Measurements from ENCODE around the gene LOXHD1.

The LOXHD1 gene

GRCh38 chr18:46459789-46460455 lies 197.1 kb downstream of the LOXHD1 start:
- DNase-seq (ENCODE audit: low read depth in 3 of 3, low spot score in 1 of 3), result no peak

- no peak for DNase-seq (ENCODE audit: low read depth in 3 of 3, low spot score in 1 of 3)
Observed at GRCh38 chr18:46458472-46458871, 198.5 kb downstream of the LOXHD1 start.

- no peak for DNase-seq (ENCODE audit: low read depth in 3 of 3, low spot score in 1 of 3)
Observed at GRCh38 chr18:46456691-46457090, 200.3 kb downstream of the LOXHD1 start.

- DNase-seq (ENCODE audit: low read depth in 3 of 3, low spot score in 1 of 3), result no peak
Observed at GRCh38 chr18:46452820-46453219, 204.2 kb downstream of the LOXHD1 start.

DNA sequence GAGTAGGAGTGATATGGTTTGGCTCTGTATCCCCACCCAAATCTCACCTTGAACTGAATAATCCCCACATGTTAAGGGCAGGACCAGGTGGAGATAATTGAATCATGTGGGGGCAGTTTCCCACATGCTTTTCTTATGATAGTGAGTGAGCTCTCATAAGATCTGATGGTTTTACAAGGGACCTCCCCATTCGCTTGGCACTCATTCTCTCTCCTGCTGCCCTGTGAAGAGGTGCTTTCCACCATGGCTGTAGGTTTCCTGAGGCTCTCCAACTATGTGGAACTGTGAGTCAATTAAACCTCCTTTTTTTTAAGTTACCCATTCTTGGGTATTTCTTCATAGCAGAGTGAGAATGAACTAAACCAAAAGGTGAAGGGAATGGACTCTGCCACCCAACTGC lies 207.5 kb downstream of the LOXHD1 start:
- no peak for DNase-seq (ENCODE audit: low read depth in 3 of 3, low spot score in 1 of 3)

DNA sequence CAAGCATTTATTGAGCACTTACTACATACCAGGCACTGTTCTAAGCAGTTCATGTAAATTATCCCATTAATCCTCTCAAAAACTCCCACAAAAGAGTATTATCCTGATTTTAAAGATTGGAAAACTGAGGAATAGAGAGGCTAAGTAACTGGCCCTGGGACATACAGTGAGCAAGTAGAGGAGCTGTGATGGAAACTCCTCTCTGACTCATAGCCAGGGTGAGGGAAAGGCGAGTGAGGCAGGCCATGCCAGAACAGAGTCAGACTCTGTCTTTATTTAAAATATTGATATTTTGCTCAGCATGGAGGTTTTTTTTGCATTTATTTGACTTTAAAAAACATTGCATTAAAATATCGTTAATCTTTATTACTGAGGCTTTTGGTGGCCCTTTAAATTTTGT lies 208.0 kb downstream of the LOXHD1 start:
- DNase-seq (ENCODE audit: low read depth in 3 of 3, low spot score in 1 of 3), result no peak

- no peak for DNase-seq (ENCODE audit: low read depth in 3 of 3, low spot score in 1 of 3)
Observed at GRCh38 chr18:46448347-46448746, 208.7 kb downstream of the LOXHD1 start.

DNA sequence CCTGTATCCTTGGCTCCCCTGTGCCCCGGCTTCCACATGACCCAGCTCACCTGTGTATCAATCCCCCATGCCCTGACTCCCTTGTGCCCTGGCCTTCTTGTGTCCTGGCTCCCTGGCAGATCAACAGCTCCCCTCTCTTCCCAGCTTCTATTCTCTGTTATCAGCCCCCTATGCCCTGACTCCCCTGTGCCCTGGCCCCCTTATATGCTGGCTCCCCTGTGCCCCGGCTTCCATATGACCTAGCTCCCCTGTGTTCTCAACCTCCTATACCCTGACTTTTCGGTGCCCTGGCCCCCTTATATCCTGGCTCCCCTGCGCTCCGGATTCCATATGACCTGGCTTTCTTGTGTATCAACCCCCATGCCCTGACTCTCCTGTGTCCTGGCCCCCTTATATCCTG lies 209.2 kb downstream of the LOXHD1 start:
- no peak for DNase-seq (ENCODE audit: low read depth in 3 of 3, low spot score in 1 of 3)

- no peak for DNase-seq (ENCODE audit: low read depth in 3 of 3, low spot score in 1 of 3)
Observed at GRCh38 chr18:46447323-46447722, 209.7 kb downstream of the LOXHD1 start.

DNA sequence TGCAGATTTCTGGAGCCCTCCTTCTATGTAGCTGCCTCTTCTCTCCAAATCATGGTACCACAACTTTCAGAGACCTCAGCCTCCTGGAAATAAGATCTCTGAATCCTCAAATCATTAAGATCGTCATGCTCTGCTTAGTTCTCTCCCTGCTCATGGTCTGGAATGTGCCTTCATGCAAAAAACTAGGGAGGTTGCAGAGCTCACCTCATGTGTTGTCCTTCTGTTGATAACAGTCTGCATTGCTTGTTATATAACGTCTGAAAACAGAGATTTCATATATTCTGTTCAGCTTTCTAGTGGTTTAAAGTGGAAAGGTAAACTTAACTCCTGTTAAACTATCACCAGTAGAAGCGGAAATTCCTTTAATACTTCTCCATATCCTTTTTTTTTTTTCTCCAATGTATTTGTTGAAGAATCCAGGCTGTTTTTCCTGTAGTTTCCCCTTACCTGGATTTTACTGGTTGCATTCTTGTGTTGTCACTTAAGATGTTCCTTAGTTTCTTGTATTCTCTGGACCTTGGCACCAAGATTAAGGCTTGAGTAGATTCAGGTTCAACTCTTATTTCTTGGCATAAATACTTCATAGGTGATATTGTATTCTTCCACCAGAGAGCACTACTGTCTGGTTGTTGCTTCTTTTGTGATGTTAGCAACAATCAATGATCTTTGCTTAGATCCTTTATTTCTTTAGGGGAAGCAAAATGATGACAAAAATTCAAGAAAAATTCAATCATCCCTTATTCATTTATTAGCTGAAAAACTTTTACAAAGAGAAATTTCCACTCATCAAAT lies 211.3 kb downstream of the LOXHD1 start:
- DNase-seq (ENCODE audit: low read depth in 3 of 3, low spot score in 1 of 3), result no peak

DNA sequence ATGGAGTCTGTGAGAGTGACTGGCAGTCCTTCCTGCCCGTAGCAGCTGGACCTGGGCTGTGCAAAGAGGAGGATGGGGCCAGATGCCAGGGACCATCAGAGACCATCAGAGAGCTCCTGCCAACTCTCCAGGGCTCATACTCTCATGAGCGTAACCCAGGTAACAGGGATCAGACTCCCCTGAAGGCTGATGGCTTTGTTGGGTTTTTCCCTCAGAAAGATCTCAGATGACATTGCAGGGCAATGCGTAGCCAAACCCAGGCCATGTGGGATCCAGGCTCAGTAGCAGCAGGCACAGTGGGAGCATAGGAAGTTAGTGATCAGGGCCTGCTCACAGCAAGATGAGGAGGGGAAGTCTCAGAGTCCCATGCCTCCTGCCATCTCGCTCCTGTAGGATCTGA lies 218.0 kb downstream of the LOXHD1 start:
- DNase-seq (ENCODE audit: low read depth in 3 of 3, low spot score in 1 of 3), result no peak

- DNase-seq (ENCODE audit: low read depth in 3 of 3, low spot score in 1 of 3), result no peak
Observed at GRCh38 chr18:46437061-46437460, 220.0 kb downstream of the LOXHD1 start.

DNA sequence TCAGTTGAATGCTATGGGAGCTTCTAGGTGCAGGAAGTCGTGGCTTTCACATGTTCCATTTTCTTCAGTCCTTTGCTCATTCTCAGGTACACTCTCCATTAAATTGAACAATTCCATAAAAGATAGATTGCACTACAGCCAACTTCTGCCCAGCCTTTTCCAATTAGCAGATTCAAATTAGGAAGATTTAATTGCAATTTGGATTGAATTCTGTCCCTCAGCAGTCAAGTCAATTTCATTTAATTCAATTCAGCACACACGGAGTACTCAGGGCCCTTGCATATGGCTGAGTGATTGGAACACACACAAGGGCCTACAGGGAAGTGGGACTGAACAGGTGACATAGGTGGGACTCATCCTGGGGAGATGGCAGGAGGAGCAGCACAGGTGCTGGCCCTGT lies 220.4 kb downstream of the LOXHD1 start:
- no peak for DNase-seq (ENCODE audit: low read depth in 3 of 3, low spot score in 1 of 3)

GRCh38 chr18:46435031-46435430 lies 222.0 kb downstream of the LOXHD1 start:
- DNase-seq (ENCODE audit: low read depth in 3 of 3, low spot score in 1 of 3), result no peak

DNA sequence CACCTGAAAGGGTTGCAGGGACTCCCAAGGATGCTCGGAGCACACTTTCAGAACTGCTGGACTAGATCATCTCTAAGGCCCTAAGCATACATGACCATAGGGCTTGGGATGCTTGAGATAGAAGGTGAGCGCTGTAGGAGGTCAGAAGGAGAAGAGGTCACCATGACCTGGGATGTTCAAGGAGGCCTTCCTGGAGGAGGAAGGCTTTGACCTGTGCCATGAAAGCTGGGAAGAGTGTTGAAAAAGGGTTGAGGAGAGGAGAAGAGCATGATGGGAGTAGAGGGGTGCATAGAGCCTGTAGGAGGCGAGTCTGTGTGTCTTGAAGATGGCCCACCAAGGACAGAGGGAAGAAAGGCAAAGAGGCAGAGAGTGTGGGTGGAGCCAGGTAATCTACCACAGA lies 222.4 kb downstream of the LOXHD1 start:
- no peak for DNase-seq (ENCODE audit: low read depth in 3 of 3, low spot score in 1 of 3)

- DNase-seq (ENCODE audit: low read depth in 3 of 3, low spot score in 1 of 3), result no peak
Observed at GRCh38 chr18:46433121-46433826, 223.7 kb downstream of the LOXHD1 start.

- no peak for DNase-seq (ENCODE audit: low read depth in 3 of 3, low spot score in 1 of 3)
Observed at GRCh38 chr18:46431522-46432171, 225.4 kb downstream of the LOXHD1 start.

DNA sequence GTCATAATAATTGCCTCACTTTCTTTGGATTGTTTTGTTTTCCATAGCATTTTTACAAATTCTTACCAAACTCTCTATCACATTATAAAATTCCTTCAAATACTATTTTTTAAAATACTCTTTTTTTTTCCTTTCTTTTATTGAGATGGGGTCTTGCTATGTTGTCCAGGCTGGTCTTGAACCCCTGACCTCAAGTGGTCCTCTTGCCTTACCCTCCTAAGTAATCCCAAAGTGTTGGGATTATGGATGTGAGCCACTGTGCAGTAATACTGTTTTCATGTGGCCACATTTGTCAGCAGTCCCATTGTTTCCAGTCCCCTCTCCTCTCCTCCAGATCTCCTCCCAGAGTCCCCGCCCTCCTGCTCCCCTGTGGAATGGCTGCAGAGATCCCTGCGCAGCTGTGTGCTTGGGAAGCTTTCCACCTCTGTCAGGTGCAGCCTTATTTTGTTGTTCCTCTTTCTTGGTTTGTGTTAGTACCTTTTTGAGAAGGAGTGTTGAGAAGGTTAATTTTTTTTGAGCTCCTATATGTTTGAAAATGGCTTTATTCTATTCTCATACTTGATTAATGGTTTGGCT lies 227.3 kb downstream of the LOXHD1 start:
- no peak for DNase-seq (ENCODE audit: low read depth in 3 of 3, low spot score in 1 of 3)

DNA sequence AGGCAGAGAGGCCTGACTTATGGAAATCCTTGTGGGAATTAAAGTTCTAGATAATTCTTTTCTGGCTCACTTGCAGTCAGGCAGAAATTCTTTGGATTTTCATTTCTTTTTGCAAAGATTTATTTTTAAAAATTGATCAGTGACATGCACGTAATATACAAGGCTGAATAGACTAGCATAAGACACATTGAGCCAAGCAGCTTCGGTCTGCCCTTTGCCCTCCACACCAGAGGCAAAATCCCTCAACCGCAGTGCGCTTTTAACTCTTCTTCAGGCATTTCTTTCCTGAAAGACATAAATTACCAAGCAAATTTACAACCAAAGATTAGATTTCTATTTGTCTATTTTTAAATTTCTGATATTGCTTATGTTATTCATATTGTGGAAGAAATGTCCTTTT lies 227.9 kb downstream of the LOXHD1 start:
- no peak for DNase-seq (ENCODE audit: low read depth in 3 of 3, low spot score in 1 of 3)

DNA sequence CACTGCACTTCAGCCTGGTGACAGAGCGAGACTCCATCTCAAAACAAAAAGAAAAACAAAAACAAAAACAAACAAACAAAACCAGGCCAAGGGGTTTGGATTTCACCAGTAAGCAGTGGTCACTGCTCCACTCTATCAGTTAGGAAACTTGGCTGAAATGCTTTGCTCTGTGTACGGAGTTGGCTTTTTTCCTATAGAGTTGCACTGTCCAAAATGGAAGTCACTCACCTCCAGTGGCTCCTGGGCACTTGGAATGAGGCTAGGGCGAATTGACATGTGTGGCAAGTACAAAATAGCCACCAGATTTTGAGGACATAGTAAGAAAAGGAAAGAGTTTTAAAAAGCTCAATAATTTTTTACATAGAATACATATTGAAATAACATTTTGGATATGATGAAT lies 228.7 kb downstream of the LOXHD1 start:
- no peak for DNase-seq (ENCODE audit: low read depth in 3 of 3, low spot score in 1 of 3)

GRCh38 chr18:46427216-46427995 lies 229.6 kb downstream of the LOXHD1 start:
- DNase-seq (ENCODE audit: low read depth in 3 of 3, low spot score in 1 of 3), result no peak
